ENCODE data around the gene XPNPEP3. TPM values are rescaled to one million over a fixed set of nuclear protein-coding genes. Genes with fewer than 3 reads are reported as not detected.

XPNPEP3 gene
- total RNA-seq, 1 donor from 2014 or later = 5.5 TPM

DNA sequence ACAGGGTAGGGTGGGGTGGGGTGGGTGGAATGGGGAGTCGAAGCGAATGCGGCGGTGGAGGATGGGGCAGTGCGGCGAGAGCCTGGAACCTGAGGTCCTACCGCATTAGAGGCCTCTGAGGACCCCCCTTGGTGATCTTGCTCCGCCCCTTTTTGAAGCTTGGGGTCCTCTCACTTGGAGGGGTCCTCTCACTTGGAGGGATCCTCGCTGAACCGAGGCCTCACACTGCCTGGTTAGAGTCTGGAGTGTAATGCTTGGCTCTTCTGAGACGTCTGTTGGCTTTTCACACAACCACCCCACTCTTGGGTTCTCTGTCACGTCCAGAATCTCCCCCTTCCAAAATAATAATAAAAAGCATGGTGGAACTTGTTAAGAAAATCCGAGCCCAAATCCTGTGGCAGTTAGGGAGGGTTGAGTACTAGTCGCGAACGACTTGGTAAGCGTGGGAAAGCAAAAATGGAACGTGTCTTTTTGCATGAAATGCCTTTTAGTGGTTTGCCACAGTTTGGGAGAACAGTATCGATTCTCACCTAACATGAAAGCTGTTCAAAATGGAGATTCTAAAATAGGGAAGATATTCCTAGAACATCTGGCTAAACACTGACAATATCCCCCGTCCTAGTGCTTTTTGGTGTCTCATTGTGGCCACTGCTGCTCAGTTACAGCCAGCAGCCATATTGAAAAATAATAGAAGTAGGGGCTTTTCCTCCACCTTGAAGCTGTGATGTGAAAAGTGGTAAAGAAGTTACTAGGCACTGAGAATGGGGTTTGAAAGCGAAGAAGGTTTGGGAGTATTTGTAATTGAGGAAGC lies 95.1 kb downstream of the XPNPEP3 start:
- Histone ChIP-seq H3K27me3 (ENCODE audit: control insufficient read depth, insufficient read depth, low read length) (no peaks in the 10 kb centered on the region), H3K4me3 (ENCODE audit: low read depth, low read length) (peak overlapping the region; percentile 69), H3K36me3 (ENCODE audit: control insufficient read depth, insufficient read depth, low read length) (peaks cover 6% of the 10 kb centered on the region)
- FAIRE-seq (no peak), DNase-seq (ENCODE audit: low read depth) (peak; percentile 17)
- TF ChIP-seq CTCF (IDR thresholded peaks at IDR 0.05; ENCODE audit: insufficient read depth, low read length, severe bottlenecking) = no peak

GRCh38 chr22:40953471-40953870 lies 96.5 kb downstream of the XPNPEP3 start:
- Histone ChIP-seq H3K36me3 (ENCODE audit: control insufficient read depth, insufficient read depth, low read length) (peaks cover 6% of the 10 kb centered on the region), H3K4me3 (ENCODE audit: low read depth, low read length) (no peak overlapping the region), H3K27me3 (ENCODE audit: control insufficient read depth, insufficient read depth, low read length) (no peaks in the 10 kb centered on the region)
- DNase-seq (ENCODE audit: low read depth) (no peak), FAIRE-seq (no peak)
- TF ChIP-seq CTCF (IDR thresholded peaks at IDR 0.05; ENCODE audit: insufficient read depth, low read length, severe bottlenecking) = no peak

- H3K36me3 ChIP-seq (ENCODE audit: control insufficient read depth, insufficient read depth, low read length) = peaks cover 7% of the 10 kb centered on the region
- FAIRE-seq = no peak
Measured at GRCh38 chr22:40954113-40954512, 97.2 kb downstream of the XPNPEP3 start.

GRCh38 chr22:40955571-40955970 lies 98.6 kb downstream of the XPNPEP3 start:
- no peak for DNase-seq (ENCODE audit: low read depth)
- FAIRE-seq = no peak
- Histone ChIP-seq H3K4me3 (ENCODE audit: low read depth, low read length) (no peak overlapping the region), H3K27me3 (ENCODE audit: control insufficient read depth, insufficient read depth, low read length) (no peaks in the 10 kb centered on the region), H3K36me3 (ENCODE audit: control insufficient read depth, insufficient read depth, low read length) (peaks cover 9% of the 10 kb centered on the region)
- no peak for TF ChIP-seq CTCF (IDR thresholded peaks at IDR 0.05; ENCODE audit: insufficient read depth, low read length, severe bottlenecking)

More at GRCh38 chr22:40954113-40954512, 97.2 kb downstream of the XPNPEP3 start:
- no peak for DNase-seq (ENCODE audit: low read depth)
- Histone ChIP-seq H3K4me3 (ENCODE audit: low read depth, low read length) (no peak overlapping the region), H3K27me3 (ENCODE audit: control insufficient read depth, insufficient read depth, low read length) (no peaks in the 10 kb centered on the region)
- no peak for TF ChIP-seq CTCF (IDR thresholded peaks at IDR 0.05; ENCODE audit: insufficient read depth, low read length, severe bottlenecking)

DNA sequence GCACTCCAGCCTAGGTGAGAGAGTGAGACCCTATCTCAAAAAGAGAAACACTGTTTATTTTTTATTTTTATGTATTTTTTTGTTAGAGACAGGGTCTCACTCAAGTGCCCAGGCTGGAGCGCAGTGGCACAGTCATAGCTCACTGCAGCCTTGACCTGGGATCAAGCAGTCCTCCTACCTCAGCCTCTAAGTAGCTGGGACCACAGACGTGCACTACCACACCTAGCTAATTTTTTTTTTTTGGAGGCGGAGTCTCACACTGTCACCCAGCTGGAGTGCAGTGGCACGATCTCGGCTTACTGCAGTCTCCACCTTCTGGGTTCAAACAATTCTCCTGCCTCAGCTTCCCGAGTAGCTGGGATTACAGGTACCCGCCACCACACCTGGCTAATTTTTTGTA lies 100.7 kb downstream of the XPNPEP3 start:
- no peak for TF ChIP-seq CTCF (IDR thresholded peaks at IDR 0.05; ENCODE audit: insufficient read depth, low read length, severe bottlenecking)
- Histone ChIP-seq H3K4me3 (ENCODE audit: low read depth, low read length) (no peak overlapping the region), H3K36me3 (ENCODE audit: control insufficient read depth, insufficient read depth, low read length) (peaks cover 12% of the 10 kb centered on the region), H3K27me3 (ENCODE audit: control insufficient read depth, insufficient read depth, low read length) (no peaks in the 10 kb centered on the region)
- no peak for DNase-seq (ENCODE audit: low read depth)
- no peak for FAIRE-seq

- Histone ChIP-seq H3K36me3 (ENCODE audit: control insufficient read depth, insufficient read depth, low read length) (peaks cover 12% of the 10 kb centered on the region), H3K27me3 (ENCODE audit: control insufficient read depth, insufficient read depth, low read length) (no peaks in the 10 kb centered on the region), H3K4me3 (ENCODE audit: low read depth, low read length) (no peak overlapping the region)
- DNase-seq (ENCODE audit: low read depth) (no peak), FAIRE-seq (no peak)
- TF ChIP-seq CTCF (IDR thresholded peaks at IDR 0.05; ENCODE audit: insufficient read depth, low read length, severe bottlenecking) = no peak
Measured at GRCh38 chr22:40958299-40958698, 101.4 kb downstream of the XPNPEP3 start.

Data from bronchial epithelial cell (primary cell).